ENCODE results near the gene DIO3.

Gene DIO3

DNA sequence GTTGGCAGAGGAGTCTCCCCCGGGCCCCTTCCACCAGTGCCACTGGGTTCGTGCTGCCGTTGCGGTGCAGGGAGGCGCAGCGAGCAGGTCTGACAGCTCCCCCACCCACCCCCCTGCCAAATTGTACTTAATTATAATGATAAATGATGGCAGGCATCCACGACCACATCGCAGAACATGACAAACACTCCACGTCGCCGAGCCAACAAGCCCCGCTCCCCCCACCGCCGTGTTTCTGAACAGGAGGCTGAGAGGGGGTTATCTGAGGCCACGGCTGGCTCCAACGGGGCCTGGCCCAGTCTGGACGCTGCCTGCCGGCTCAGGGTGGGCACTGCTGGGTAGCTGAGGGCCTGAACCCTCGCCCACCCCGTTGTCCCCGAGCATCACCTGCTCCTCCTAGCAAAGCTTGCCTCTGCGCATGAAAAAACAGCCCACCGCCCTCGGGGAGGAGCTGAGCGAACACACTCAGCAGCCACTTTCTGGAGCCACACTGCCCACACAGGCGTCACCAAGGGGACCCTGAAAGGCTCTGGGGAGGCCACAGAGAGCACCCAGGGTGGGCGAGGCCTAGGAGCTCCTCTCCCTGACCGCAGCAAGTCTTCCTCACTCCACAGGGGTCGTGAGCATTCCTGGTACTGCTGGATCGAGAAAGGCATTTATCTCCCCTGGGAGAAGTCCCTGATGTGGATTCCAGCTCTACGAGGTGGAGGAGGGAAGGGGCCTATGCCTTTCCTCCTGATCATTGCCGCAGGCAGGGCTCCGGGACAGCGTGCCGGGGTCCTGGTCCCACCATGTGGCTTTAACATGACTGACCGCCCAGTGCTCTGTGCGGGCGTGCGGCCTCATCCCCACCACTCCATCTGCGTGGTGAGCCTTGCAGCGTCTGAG lies 35.4 kb upstream of the DIO3 start:
- H3K27ac ChIP-seq (ENCODE audit: insufficient read depth, low read depth, low read length, poor library complexity, severe bottlenecking), result no peak overlapping the region
- WGBS, 2 experiments, result 85 to 87% methylated on average over 36 to 41 of the region's 41 CpGs
- no peaks in the 10 kb centered on the region for H3K27me3 ChIP-seq (ENCODE audit: control insufficient read depth, insufficient read depth, low read length, poor library complexity, severe bottlenecking)
- no peak overlapping the region for H3K4me3 ChIP-seq (ENCODE audit: insufficient read depth, low read depth, low read length)
- no peaks in the 10 kb centered on the region for H3K36me3 ChIP-seq (ENCODE audit: control insufficient read depth, insufficient read depth, low read length)
- no peaks in the 10 kb centered on the region for H3K9me3 ChIP-seq (ENCODE audit: control insufficient read depth, low read length)
- H3K4me1 ChIP-seq (ENCODE audit: control insufficient read depth, insufficient read depth, low read length), result peaks cover 14% of the 10 kb centered on the region

DNA sequence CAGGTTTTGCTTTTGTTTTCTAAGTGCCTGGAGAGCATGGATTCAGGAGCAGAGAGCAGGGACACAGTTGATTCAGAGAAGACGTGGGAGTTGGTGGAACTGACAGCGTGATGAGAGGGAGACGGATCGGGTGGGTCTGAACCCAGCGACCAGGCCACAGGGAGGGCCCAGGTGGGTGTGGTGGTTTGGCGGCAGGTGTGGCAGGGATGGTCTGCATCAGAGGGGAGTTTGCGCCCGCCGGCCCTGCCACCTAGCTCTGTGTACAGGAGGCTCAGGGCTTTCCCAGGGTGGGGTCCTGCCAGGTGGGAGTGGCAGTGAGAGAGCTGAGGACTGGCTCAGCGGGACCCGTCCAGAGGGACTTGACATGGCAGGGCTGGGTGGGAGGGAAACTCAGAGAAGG lies 33.3 kb upstream of the DIO3 start:
- Histone ChIP-seq H3K36me3 (ENCODE audit: control insufficient read depth, insufficient read depth, low read length) (no peaks in the 10 kb centered on the region), H3K9me3 (ENCODE audit: control insufficient read depth, low read length) (no peaks in the 10 kb centered on the region), H3K4me3 (ENCODE audit: insufficient read depth, low read depth, low read length) (no peak overlapping the region), H3K27ac (ENCODE audit: insufficient read depth, low read depth, low read length, poor library complexity, severe bottlenecking) (no peak overlapping the region), H3K4me1 (ENCODE audit: control insufficient read depth, insufficient read depth, low read length) (peaks cover 11% of the 10 kb centered on the region), H3K27me3 (ENCODE audit: control insufficient read depth, insufficient read depth, low read length, poor library complexity, severe bottlenecking) (no peaks in the 10 kb centered on the region)
- WGBS, 2 experiments, result 89 to 92% methylated on average over 11 of the region's 11 CpGs

GRCh38 chr14:101529079-101529478 lies 32.2 kb upstream of the DIO3 start:
- no peaks in the 10 kb centered on the region for H3K36me3 ChIP-seq (ENCODE audit: control insufficient read depth, insufficient read depth, low read length)
- H3K27me3 ChIP-seq (ENCODE audit: control insufficient read depth, insufficient read depth, low read length, poor library complexity, severe bottlenecking), result no peaks in the 10 kb centered on the region
- 87 to 90% methylated on average over 13 of the region's 13 CpGs for WGBS, 2 experiments
- H3K9me3 ChIP-seq (ENCODE audit: control insufficient read depth, low read length), result no peaks in the 10 kb centered on the region
- no peak overlapping the region for H3K4me3 ChIP-seq (ENCODE audit: insufficient read depth, low read depth, low read length)
- H3K4me1 ChIP-seq (ENCODE audit: control insufficient read depth, insufficient read depth, low read length), result peaks cover 10% of the 10 kb centered on the region
- H3K27ac ChIP-seq (ENCODE audit: insufficient read depth, low read depth, low read length, poor library complexity, severe bottlenecking), result no peak overlapping the region

- Histone ChIP-seq H3K4me1 (ENCODE audit: control insufficient read depth, insufficient read depth, low read length) (no peaks in the 10 kb centered on the region), H3K27ac (ENCODE audit: insufficient read depth, low read depth, low read length, poor library complexity, severe bottlenecking) (no peak overlapping the region), H3K9me3 (ENCODE audit: control insufficient read depth, low read length) (no peaks in the 10 kb centered on the region), H3K4me3 (ENCODE audit: insufficient read depth, low read depth, low read length) (no peak overlapping the region), H3K27me3 (ENCODE audit: control insufficient read depth, insufficient read depth, low read length, poor library complexity, severe bottlenecking) (no peaks in the 10 kb centered on the region), H3K36me3 (ENCODE audit: control insufficient read depth, insufficient read depth, low read length) (no peaks in the 10 kb centered on the region)
- WGBS, 2 experiments, result 91 to 95% methylated on average over 4 of the region's 4 CpGs
These were observed 27.1 kb upstream of the DIO3 start for GRCh38 chr14:101534198-101534597.

GRCh38 chr14:101535232-101535631 lies 26.1 kb upstream of the DIO3 start:
- no peak overlapping the region for H3K27ac ChIP-seq (ENCODE audit: insufficient read depth, low read depth, low read length, poor library complexity, severe bottlenecking)
- no peaks in the 10 kb centered on the region for H3K4me1 ChIP-seq (ENCODE audit: control insufficient read depth, insufficient read depth, low read length)
- no peaks in the 10 kb centered on the region for H3K9me3 ChIP-seq (ENCODE audit: control insufficient read depth, low read length)
- H3K36me3 ChIP-seq (ENCODE audit: control insufficient read depth, insufficient read depth, low read length), result no peaks in the 10 kb centered on the region
- no peaks in the 10 kb centered on the region for H3K27me3 ChIP-seq (ENCODE audit: control insufficient read depth, insufficient read depth, low read length, poor library complexity, severe bottlenecking)
- H3K4me3 ChIP-seq (ENCODE audit: insufficient read depth, low read depth, low read length), result no peak overlapping the region
- WGBS, 2 experiments, result 91 to 93% methylated on average over 9 of the region's 9 CpGs

- Histone ChIP-seq H3K36me3 (ENCODE audit: control insufficient read depth, insufficient read depth, low read length) (no peaks in the 10 kb centered on the region), H3K27ac (ENCODE audit: insufficient read depth, low read depth, low read length, poor library complexity, severe bottlenecking) (no peak overlapping the region), H3K4me3 (ENCODE audit: insufficient read depth, low read depth, low read length) (no peak overlapping the region), H3K27me3 (ENCODE audit: control insufficient read depth, insufficient read depth, low read length, poor library complexity, severe bottlenecking) (no peaks in the 10 kb centered on the region), H3K4me1 (ENCODE audit: control insufficient read depth, insufficient read depth, low read length) (no peaks in the 10 kb centered on the region), H3K9me3 (ENCODE audit: control insufficient read depth, low read length) (no peaks in the 10 kb centered on the region)
- WGBS, 2 experiments, result 88 to 90% methylated on average over 8 of the region's 8 CpGs
These were observed 25.5 kb upstream of the DIO3 start for GRCh38 chr14:101535701-101536207.

DNA sequence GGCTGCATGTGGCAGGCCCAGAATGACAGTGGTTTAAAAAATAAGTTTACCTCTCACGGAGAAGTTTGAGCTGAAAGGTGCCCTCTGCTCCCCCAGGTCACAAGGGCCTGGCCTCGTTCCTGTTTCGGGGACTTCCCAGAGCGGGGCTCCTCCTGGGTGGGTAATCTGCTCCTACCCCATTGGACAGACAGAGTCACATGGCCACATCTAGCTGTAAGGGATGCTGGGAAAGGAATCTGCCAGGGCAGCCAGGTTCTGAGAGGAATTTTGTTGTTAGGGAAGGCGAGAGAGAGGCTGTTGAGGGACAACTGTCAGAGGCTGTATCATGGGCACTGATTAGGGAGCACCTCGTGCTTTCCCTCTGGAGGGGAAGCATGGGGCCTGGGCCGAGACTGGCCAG lies 24.0 kb upstream of the DIO3 start:
- no peaks in the 10 kb centered on the region for H3K36me3 ChIP-seq (ENCODE audit: control insufficient read depth, insufficient read depth, low read length)
- no peaks in the 10 kb centered on the region for H3K27me3 ChIP-seq (ENCODE audit: control insufficient read depth, insufficient read depth, low read length, poor library complexity, severe bottlenecking)
- no peak overlapping the region for H3K27ac ChIP-seq (ENCODE audit: insufficient read depth, low read depth, low read length, poor library complexity, severe bottlenecking)
- no peak overlapping the region for H3K4me3 ChIP-seq (ENCODE audit: insufficient read depth, low read depth, low read length)
- H3K9me3 ChIP-seq (ENCODE audit: control insufficient read depth, low read length), result no peaks in the 10 kb centered on the region
- WGBS, 2 experiments, result 94% methylated on average over 7 of the region's 7 CpGs
- H3K4me1 ChIP-seq (ENCODE audit: control insufficient read depth, insufficient read depth, low read length), result no peaks in the 10 kb centered on the region

DNA sequence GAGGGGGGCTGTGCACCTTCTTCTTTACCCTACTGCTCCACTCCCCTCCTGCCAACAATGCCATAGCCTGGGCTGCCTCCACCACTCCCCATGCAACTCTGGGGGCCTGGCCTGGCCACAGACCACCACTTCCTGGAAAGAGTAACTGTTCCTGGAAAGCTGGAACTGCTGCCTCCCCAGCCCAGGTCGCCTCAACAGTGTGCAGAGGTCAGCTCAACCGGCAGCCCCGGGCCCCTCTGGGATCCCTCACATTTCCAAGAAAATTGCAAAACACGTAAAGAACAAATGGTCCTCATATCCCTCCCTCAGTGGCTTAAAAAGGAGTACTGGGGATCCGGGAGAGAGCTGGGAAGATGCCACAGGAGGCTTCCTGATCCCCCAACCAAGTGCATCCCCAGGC lies 22.4 kb upstream of the DIO3 start:
- no peaks in the 10 kb centered on the region for H3K4me1 ChIP-seq (ENCODE audit: control insufficient read depth, insufficient read depth, low read length)
- peaks cover 1% of the 10 kb centered on the region for H3K9me3 ChIP-seq (ENCODE audit: control insufficient read depth, low read length)
- no peaks in the 10 kb centered on the region for H3K36me3 ChIP-seq (ENCODE audit: control insufficient read depth, insufficient read depth, low read length)
- no peak overlapping the region for H3K4me3 ChIP-seq (ENCODE audit: insufficient read depth, low read depth, low read length)
- no peak overlapping the region for H3K27ac ChIP-seq (ENCODE audit: insufficient read depth, low read depth, low read length, poor library complexity, severe bottlenecking)
- H3K27me3 ChIP-seq (ENCODE audit: control insufficient read depth, insufficient read depth, low read length, poor library complexity, severe bottlenecking), result no peaks in the 10 kb centered on the region
- 84 to 86% methylated on average over 5 of the region's 5 CpGs for WGBS, 2 experiments

DNA sequence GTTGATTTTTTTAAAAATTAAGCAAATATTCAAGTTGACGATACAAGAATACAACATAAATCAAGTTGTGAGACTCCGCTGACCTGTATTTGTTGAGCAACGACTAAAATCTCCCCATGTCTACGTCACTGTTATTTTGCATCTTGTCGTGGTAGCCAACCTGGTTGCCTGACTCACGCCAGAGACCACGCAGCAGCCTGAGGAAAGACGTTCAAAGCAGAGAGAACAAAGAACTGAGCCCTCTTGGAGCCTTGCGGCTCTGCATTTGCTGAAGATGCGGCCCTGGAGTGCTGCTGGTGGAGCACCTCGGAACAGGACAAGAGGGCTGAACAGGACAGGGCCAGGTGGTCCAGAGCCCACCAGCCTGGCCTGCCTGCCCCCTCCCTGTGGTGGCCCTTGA lies 21.4 kb upstream of the DIO3 start:
- WGBS, 2 experiments, result 77 to 78% methylated on average over 11 of the region's 11 CpGs
- Histone ChIP-seq H3K4me1 (ENCODE audit: control insufficient read depth, insufficient read depth, low read length) (no peaks in the 10 kb centered on the region), H3K27me3 (ENCODE audit: control insufficient read depth, insufficient read depth, low read length, poor library complexity, severe bottlenecking) (no peaks in the 10 kb centered on the region), H3K27ac (ENCODE audit: insufficient read depth, low read depth, low read length, poor library complexity, severe bottlenecking) (no peak overlapping the region), H3K9me3 (ENCODE audit: control insufficient read depth, low read length) (peaks cover 2% of the 10 kb centered on the region), H3K36me3 (ENCODE audit: control insufficient read depth, insufficient read depth, low read length) (no peaks in the 10 kb centered on the region), H3K4me3 (ENCODE audit: insufficient read depth, low read depth, low read length) (no peak overlapping the region)

DNA sequence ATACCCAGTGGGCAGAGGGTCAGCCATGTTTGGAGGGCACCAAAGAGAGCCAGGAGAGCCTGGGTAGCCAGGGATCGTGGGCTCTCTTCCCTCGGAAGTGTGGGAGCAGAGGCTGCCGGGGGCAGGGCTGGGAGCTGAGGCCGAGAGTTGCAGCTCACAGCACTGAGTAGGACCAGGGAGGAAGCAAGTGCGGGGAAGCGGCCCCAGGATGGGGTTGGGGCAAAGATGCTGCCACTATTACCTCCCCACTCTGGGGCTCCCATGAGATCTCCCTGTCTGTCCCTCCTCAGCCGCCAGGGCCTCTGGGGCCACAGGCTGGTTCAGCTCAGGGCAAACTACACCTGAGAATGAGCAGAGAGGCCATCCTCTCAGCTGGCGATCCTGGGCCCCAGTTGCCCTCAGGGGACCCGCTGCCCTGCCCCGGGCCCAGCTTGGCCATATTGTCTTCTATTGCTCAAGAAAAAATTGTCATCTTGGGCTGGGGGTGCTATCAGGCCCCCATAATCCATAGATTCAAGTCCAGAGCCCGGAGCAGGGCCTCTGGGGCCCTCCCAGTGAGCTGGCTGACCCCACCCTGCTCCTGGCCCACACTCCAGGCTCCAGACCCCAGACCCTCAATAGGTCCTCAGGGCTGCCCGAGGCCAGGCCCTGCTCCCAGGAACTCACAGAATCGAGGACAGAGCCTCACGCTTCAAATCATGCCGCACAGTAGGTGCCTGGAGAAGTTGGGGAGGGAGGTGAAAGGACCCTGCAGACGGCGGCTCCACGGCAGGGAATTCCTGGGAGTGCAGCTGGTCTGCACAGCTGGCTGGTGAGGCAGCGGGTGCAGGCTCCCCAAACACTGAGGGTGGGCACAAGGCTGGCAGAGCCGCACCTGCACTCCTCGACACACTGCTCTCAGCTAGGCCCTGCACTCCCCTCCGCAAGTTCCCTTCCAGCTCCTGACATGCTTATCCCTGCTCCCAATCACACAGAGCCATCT lies 20.5 kb upstream of the DIO3 start:
- Histone ChIP-seq H3K4me3 (ENCODE audit: insufficient read depth, low read depth, low read length) (no peak overlapping the region), H3K27ac (ENCODE audit: insufficient read depth, low read depth, low read length, poor library complexity, severe bottlenecking) (no peak overlapping the region), H3K9me3 (ENCODE audit: control insufficient read depth, low read length) (peaks cover 2% of the 10 kb centered on the region), H3K27me3 (ENCODE audit: control insufficient read depth, insufficient read depth, low read length, poor library complexity, severe bottlenecking) (no peaks in the 10 kb centered on the region), H3K36me3 (ENCODE audit: control insufficient read depth, insufficient read depth, low read length) (no peaks in the 10 kb centered on the region), H3K4me1 (ENCODE audit: control insufficient read depth, insufficient read depth, low read length) (no peaks in the 10 kb centered on the region)
- WGBS, 2 experiments, result 91 to 93% methylated on average over 22 of the region's 22 CpGs

All from ectodermal cell (in vitro differentiated cells).